Brain pericyte (primary cell): ENCODE measurements around the gene TMEM223.
"Not testable (repeated sequence)": the region's sequence is repeated elsewhere in the genome, so short reads cannot be mapped to it uniquely, and the experiment has no call there.

Experiments
- DNase-seq: peaks from one replicate; pipeline ENCODE4 v3.0.0-alpha.2; 2012; ENCODE audit warnings: low read depth, low spot score

The TMEM223 gene

DNA sequence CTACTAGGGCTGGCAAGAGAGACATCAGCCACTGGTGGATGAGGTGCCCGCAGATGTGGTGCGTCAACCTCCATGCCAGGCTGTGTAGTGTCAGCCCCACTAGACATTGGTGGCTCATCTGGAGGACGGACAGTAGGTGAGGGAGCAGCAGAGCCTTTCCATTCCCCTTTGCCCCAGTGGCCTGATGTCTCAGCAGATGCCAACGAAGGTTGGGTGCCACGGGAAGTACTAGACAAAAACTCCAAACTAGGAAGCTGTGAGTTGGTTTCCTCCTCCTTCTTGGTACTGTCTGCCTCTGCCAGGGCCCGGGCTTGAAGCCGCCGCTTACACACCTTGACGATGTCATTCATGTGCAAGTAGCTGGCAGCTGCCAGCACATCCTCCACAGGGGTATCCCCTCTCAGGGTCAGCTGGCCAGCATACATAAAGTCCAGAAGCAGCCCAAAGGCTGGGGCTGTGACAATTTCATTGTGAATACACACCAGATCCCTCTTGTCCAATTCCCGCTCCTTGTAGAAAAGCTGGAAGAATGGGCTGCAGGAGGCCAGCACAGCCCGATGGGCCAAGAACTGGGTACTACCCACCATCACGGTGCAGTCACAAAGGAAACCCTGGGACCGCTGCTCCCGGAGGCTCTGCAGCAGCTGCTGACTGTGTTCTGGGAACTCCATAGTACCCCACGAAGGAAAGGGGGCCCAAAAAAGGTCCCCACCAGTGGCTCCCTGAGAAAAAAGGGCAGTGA lies 38.6 kb downstream of the TMEM223 start:
- DNase-seq: no peak

DNA sequence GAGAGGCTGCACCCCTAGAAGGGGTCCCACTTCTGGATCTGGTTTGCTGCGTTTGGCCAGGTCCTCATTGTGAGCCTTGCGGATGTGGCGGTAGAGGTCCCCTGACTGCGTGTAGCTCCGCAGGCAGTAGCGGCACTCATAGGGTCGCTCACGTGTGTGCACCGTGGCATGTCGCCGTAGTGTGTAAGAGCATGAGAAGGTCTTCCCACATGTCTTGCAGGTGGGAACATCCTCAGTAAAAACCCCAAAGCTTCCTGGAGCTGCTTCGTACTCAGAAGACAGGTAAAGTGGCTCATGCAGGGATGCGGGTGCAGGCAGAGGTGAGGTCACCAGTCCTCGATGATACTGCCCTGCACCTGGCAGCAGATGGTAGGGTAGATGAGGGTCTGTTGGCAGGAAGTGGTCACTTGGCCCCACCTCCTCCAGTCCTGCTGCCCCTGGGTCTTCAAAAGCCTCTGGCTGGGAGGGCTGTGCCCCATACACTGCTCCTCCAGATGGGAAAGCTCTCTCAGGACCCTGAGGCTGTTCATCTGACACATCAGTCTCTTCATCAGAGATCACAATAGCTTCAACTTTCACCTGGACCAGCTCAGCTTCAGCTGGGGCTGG lies 39.5 kb downstream of the TMEM223 start:
- no peak for DNase-seq

DNA sequence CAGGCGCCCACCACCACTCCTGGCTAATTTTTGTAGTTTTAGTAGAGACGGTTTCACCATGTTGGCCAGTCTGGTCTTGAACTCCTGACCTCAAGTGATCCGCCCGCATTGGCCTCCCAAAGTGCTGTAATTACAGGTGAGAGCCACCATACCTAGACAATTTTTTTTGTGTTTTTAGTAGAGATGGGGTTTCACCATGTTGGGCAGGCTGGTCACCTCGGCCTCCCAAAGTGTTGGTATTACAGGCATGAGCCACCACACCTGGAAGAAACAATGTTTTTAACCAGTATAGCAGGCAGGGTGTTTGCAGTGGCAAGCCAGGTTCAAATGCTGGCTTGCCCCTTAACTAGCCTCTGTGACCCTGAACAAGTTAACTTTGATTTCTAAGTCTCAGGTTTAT lies 41.9 kb downstream of the TMEM223 start:
- not testable (repeated sequence) for DNase-seq

DNA sequence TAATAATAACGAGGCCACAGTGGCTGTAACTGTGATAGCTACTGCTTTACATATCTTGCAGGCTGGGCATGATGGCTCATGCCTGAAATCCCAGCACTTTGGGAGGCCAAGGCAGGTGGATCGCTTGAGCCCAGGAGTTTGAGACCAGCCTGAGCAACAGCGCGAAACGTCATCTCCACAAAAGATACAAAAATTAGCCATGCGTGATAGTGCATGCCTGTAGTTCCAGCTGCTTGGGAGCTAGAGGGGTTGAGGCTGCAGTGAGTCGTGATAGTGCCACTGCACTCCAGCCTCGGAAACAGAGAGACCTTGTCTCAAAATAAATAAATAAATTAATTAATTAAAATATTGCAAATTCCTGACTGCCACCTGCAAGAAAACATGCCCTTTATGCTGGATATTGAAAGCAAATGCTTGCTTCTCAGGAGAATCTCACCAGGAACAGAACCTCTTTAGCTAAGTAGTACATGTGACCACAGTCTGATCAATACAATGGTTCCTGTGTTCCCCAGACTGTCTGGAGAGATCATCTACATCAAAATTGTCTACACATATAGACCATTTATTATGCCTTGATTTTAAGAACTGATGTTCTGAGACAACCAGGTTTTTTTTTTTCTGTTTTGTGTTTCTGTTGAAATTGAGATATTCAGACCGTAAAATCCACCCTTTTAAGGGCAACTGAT lies 44.2 kb downstream of the TMEM223 start:
- DNase-seq: no peak
